ENCODE measurements around the gene ZDHHC5.

- TF ChIP-seq CTCF (IDR thresholded peaks at IDR 0.05; ENCODE audit: low read length) (no peak), EZH2 (IDR thresholded peaks at IDR 0.05; ENCODE audit: borderline replicate concordance, low read length) (no peak)
These were observed 7.4 kb downstream of the ZDHHC5 start for GRCh38 chr11:57675176-57675941.
